Suprapubic skin (tissue), 3 donors: ENCODE measurements around the gene DAD1.

ENCODE experiments used
- POLR2A ChIP-seq, 2 donors: fragments of 450-650 bp; IDR thresholded peaks; one replicate each; pipeline ENCODE4 v1.6.1; 2017; ENCODE audit warnings: antibody characterized with exemption in 2 of 2, mild to moderate bottlenecking in 2 of 2, moderate library complexity in 2 of 2
- TF ChIP-seq, protein P1 (sequence below), 2 donors: fragments of 200-600 bp in 1 of 2; fragments of 450-650 bp in 1 of 2; sonication (generic) in 1 of 2; IDR thresholded peaks; one replicate each; pipeline ENCODE4 v1.5.1; 2016 to 2019; ENCODE audit warnings: antibody characterized with exemption in 2 of 2, mild to moderate bottlenecking in 1 of 2, moderate library complexity in 1 of 2

DNA sequence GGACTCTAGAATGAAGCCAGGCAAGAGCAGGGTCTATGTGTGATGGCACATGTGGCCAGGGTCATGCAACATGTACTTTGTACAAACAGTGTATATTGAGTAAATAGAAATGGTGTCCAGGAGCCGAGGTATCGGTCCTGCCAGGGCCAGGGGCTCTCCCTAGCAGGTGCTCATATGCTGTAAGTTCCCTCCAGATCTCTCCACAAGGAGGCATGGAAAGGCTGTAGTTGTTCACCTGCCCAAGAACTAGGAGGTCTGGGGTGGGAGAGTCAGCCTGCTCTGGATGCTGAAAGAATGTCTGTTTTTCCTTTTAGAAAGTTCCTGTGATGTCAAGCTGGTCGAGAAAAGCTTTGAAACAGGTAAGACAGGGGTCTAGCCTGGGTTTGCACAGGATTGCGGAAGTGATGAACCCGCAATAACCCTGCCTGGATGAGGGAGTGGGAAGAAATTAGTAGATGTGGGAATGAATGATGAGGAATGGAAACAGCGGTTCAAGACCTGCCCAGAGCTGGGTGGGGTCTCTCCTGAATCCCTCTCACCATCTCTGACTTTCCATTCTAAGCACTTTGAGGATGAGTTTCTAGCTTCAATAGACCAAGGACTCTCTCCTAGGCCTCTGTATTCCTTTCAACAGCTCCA lies 39.6 kb downstream of the DAD1 start:
- TF ChIP-seq, protein P1, sequence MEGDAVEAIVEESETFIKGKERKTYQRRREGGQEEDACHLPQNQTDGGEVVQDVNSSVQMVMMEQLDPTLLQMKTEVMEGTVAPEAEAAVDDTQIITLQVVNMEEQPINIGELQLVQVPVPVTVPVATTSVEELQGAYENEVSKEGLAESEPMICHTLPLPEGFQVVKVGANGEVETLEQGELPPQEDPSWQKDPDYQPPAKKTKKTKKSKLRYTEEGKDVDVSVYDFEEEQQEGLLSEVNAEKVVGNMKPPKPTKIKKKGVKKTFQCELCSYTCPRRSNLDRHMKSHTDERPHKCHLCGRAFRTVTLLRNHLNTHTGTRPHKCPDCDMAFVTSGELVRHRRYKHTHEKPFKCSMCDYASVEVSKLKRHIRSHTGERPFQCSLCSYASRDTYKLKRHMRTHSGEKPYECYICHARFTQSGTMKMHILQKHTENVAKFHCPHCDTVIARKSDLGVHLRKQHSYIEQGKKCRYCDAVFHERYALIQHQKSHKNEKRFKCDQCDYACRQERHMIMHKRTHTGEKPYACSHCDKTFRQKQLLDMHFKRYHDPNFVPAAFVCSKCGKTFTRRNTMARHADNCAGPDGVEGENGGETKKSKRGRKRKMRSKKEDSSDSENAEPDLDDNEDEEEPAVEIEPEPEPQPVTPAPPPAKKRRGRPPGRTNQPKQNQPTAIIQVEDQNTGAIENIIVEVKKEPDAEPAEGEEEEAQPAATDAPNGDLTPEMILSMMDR (IDR thresholded peaks at IDR 0.05) = no peak
- TF ChIP-seq POLR2A (IDR thresholded peaks at IDR 0.05) = no peak
